Loucy (cell line): Measurements from ENCODE around the gene PDE8B.

Experiments
- CTCF ChIP-seq: fragments of 200-600 bp; sonication (generic); conservative IDR thresholded peaks from 2 replicates; pipeline ENCODE4 v1.5.1; 2014; ENCODE audit warnings: mild to moderate bottlenecking, antibody characterized with exemption, low read length
- EZH2phosphoT487 ChIP-seq: fragments of 200-600 bp; IDR thresholded peaks from 2 replicates; pipeline ENCODE4 v1.6.1; 2018; ENCODE audit warnings: antibody characterized with exemption, mild to moderate bottlenecking, moderate library complexity, borderline replicate concordance

GRCh38 chr5:77266291-77266690 is 55.8 kb downstream of the PDE8B start:
- TF ChIP-seq CTCF (no peak), EZH2phosphoT487 (no peak)
